Activated naive CD8-positive, alpha-beta T cell treated with anti-CD3 and anti-CD28 coated beads for 36 hours (primary cell): ENCODE results near the gene PIAS2. TPM values are rescaled to one million over a fixed set of nuclear protein-coding genes. Genes with fewer than 3 reads are reported as not detected.

Experiments used
- DNase-seq: peaks from one replicate; pipeline ENCODE4 v3.0.0; 2021
- H3K27ac Mint-ChIP-seq: one replicate; pipeline ENCODE4 v1.8.0; 2022; ENCODE audit warnings: mild to moderate bottlenecking, moderate library complexity, mixed read lengths
- H3K27me3 Mint-ChIP-seq: one replicate; pipeline ENCODE4 v1.8.0; 2022; ENCODE audit warnings: mild to moderate bottlenecking, mixed read lengths
- H3K36me3 Mint-ChIP-seq: one replicate; pipeline ENCODE4 v1.8.0; 2021; ENCODE audit warnings: mild to moderate bottlenecking, mixed read lengths
- H3K4me1 Mint-ChIP-seq: one replicate; pipeline ENCODE4 v1.8.0; 2021; ENCODE audit warnings: mixed read lengths
- H3K4me3 Mint-ChIP-seq: one replicate; pipeline ENCODE4 v1.8.0; 2022; ENCODE audit warnings: mild to moderate bottlenecking, moderate library complexity, mixed read lengths
- H3K9me3 Mint-ChIP-seq: one replicate; pipeline ENCODE4 v1.8.0; 2022; ENCODE audit warnings: mixed read lengths
- total RNA-seq, 2 experiments: library from RNA; stranded (reverse); gene quantifications; one replicate each; pipeline ENCODE4 v1.2.3, GENCODE V29; 2021

PIAS2 gene
- total RNA-seq, 2 experiments from 2014 or later: 37.4 to 38.8 TPM

- Mint-ChIP-seq H3K27me3 (peaks cover 9% of the 10 kb centered on the region), H3K4me3 (no peak overlapping the region), H3K36me3 (no peaks in the 10 kb centered on the region), H3K27ac (no peak overlapping the region), H3K9me3 (no peaks in the 10 kb centered on the region), H3K4me1 (peaks cover 5% of the 10 kb centered on the region)
- no peak for DNase-seq
These were observed 146.2 kb downstream of the PIAS2 start for GRCh38 chr18:46771141-46771540.

- no peaks in the 10 kb centered on the region for H3K36me3 Mint-ChIP-seq
- DNase-seq: no peak
- peaks cover 11% of the 10 kb centered on the region for H3K27me3 Mint-ChIP-seq
- no peaks in the 10 kb centered on the region for H3K9me3 Mint-ChIP-seq
- H3K27ac Mint-ChIP-seq: no peak overlapping the region
- peaks cover 5% of the 10 kb centered on the region for H3K4me1 Mint-ChIP-seq
- H3K4me3 Mint-ChIP-seq: no peak overlapping the region
These were observed 146.6 kb downstream of the PIAS2 start for GRCh38 chr18:46770708-46771107.

GRCh38 chr18:46768166-46768921 lies 149.0 kb downstream of the PIAS2 start:
- H3K27me3 Mint-ChIP-seq: peaks cover 30% of the 10 kb centered on the region
- no peaks in the 10 kb centered on the region for H3K36me3 Mint-ChIP-seq
- H3K4me1 Mint-ChIP-seq: peaks cover 5% of the 10 kb centered on the region
- no peak overlapping the region for H3K4me3 Mint-ChIP-seq
- no peaks in the 10 kb centered on the region for H3K9me3 Mint-ChIP-seq
- H3K27ac Mint-ChIP-seq: no peak overlapping the region
- no peak for DNase-seq

GRCh38 chr18:46767217-46767616 lies 150.1 kb downstream of the PIAS2 start:
- Mint-ChIP-seq H3K27ac (no peak overlapping the region), H3K4me1 (peaks cover 5% of the 10 kb centered on the region), H3K9me3 (no peaks in the 10 kb centered on the region), H3K36me3 (no peaks in the 10 kb centered on the region), H3K4me3 (no peak overlapping the region), H3K27me3 (peaks cover 38% of the 10 kb centered on the region)
- DNase-seq: no peak

GRCh38 chr18:46764586-46764985 lies 152.7 kb downstream of the PIAS2 start:
- Mint-ChIP-seq H3K4me3 (no peak overlapping the region), H3K36me3 (no peaks in the 10 kb centered on the region), H3K9me3 (no peaks in the 10 kb centered on the region), H3K27me3 (peaks cover 53% of the 10 kb centered on the region), H3K4me1 (no peaks in the 10 kb centered on the region), H3K27ac (no peak overlapping the region)
- DNase-seq: no peak

GRCh38 chr18:46761059-46761769 lies 156.1 kb downstream of the PIAS2 start:
- H3K4me1 Mint-ChIP-seq: peaks cover 4% of the 10 kb centered on the region
- peaks cover 72% of the 10 kb centered on the region for H3K27me3 Mint-ChIP-seq
- no peaks in the 10 kb centered on the region for H3K9me3 Mint-ChIP-seq
- H3K27ac Mint-ChIP-seq: no peak overlapping the region
- H3K36me3 Mint-ChIP-seq: no peaks in the 10 kb centered on the region
- H3K4me3 Mint-ChIP-seq: no peak overlapping the region
- DNase-seq: no peak

- Mint-ChIP-seq H3K27me3 (peaks cover 75% of the 10 kb centered on the region), H3K36me3 (no peaks in the 10 kb centered on the region), H3K4me1 (peaks cover 11% of the 10 kb centered on the region), H3K27ac (no peak overlapping the region), H3K4me3 (no peak overlapping the region), H3K9me3 (no peaks in the 10 kb centered on the region)
- no peak for DNase-seq
These were observed 157.4 kb downstream of the PIAS2 start for GRCh38 chr18:46759890-46760289.

- Mint-ChIP-seq H3K27me3 (peaks cover 74% of the 10 kb centered on the region), H3K4me3 (peak within 1 kb of the TSS; percentile 68), H3K9me3 (no peaks in the 10 kb centered on the region), H3K27ac (no peak within 1 kb of the TSS), H3K4me1 (peaks cover 20% of the 10 kb centered on the region), H3K36me3 (no peaks in the 10 kb centered on the region)
- DNase-seq: peak; percentile 22
These were observed 160.6 kb downstream of the PIAS2 start, which contains the start of gene ST8SIA5 for GRCh38 chr18:46756559-46757201. Gene ST8SIA5, minus strand, starts transcription at chr18:46757053. Its CDS starts 545 bp downstream, at chr18:46756508.

GRCh38 chr18:46756025-46756558 lies 161.2 kb downstream of the PIAS2 start:
- H3K9me3 Mint-ChIP-seq: no peaks in the 10 kb centered on the region
- H3K4me1 Mint-ChIP-seq: peaks cover 20% of the 10 kb centered on the region
- H3K4me3 Mint-ChIP-seq: no peak overlapping the region
- H3K27ac Mint-ChIP-seq: no peak overlapping the region
- no peaks in the 10 kb centered on the region for H3K36me3 Mint-ChIP-seq
- peaks cover 75% of the 10 kb centered on the region for H3K27me3 Mint-ChIP-seq
- DNase-seq: no peak

GRCh38 chr18:46755315-46756024 lies 161.8 kb downstream of the PIAS2 start:
- no peaks in the 10 kb centered on the region for H3K9me3 Mint-ChIP-seq
- H3K27me3 Mint-ChIP-seq: peaks cover 77% of the 10 kb centered on the region
- DNase-seq: no peak
- peaks cover 20% of the 10 kb centered on the region for H3K4me1 Mint-ChIP-seq
- H3K36me3 Mint-ChIP-seq: no peaks in the 10 kb centered on the region
- no peak overlapping the region for H3K27ac Mint-ChIP-seq
- no peak overlapping the region for H3K4me3 Mint-ChIP-seq

GRCh38 chr18:46754661-46755292 lies 162.5 kb downstream of the PIAS2 start:
- no peak for DNase-seq
- no peak overlapping the region for H3K27ac Mint-ChIP-seq
- H3K9me3 Mint-ChIP-seq: no peaks in the 10 kb centered on the region
- peaks cover 74% of the 10 kb centered on the region for H3K27me3 Mint-ChIP-seq
- H3K4me3 Mint-ChIP-seq: no peak overlapping the region
- peaks cover 20% of the 10 kb centered on the region for H3K4me1 Mint-ChIP-seq
- no peaks in the 10 kb centered on the region for H3K36me3 Mint-ChIP-seq

GRCh38 chr18:46754188-46754587 lies 163.1 kb downstream of the PIAS2 start:
- Mint-ChIP-seq H3K36me3 (no peaks in the 10 kb centered on the region), H3K4me1 (peaks cover 20% of the 10 kb centered on the region), H3K4me3 (no peak overlapping the region), H3K9me3 (no peaks in the 10 kb centered on the region), H3K27me3 (peaks cover 69% of the 10 kb centered on the region), H3K27ac (no peak overlapping the region)
- DNase-seq: no peak
